Renal pelvis (tissue), 4 donors: ENCODE measurements around the gene DDC. TPM values are rescaled to one million over a fixed set of nuclear protein-coding genes. Genes with fewer than 3 reads are reported as not detected.
"Not testable (repeated sequence)": the region's sequence is repeated elsewhere in the genome, so short reads cannot be mapped to it uniquely, and the experiment has no call there.

ENCODE experiments used
- DNase-seq: peaks from one replicate; pipeline ENCODE4 v3.0.0-alpha.2; 2013
- polyA plus RNA-seq, 3 donors: library from polyadenylated mRNA; unstranded; fragments of 120-200 nt; gene quantifications; one replicate each; pipeline ENCODE4 v1.2.1, GENCODE V29; 2013; ENCODE audit not compliant: insufficient read length in 3 of 3

Gene DDC
- polyA plus RNA-seq, 3 donors, result 64.9 to 79.4 (median 73.4) TPM

DNA sequence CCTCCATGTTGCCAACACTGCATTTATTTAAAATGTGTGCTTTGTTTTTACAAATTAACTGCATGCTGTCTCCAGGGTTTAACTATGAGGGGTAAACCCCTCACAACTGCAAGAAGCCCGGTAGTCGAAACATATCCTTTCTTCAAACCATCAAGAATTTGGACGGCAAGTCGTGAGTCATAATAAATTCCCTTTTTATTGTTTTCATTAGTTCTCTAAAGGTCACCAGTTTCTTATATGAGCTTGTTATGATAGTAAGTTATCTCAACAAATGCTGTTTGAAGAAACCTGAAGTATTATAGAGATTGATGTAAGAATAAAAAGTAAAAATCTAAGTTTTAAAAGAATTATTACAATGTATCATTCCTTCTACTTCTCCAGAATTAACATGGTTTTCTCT is 102.8 kb downstream of the DDC start:
- DNase-seq, result no peak

- DNase-seq, result no peak
Observed at GRCh38 chr7:50461695-50462094, 103.5 kb downstream of the DDC start.

- not testable (repeated sequence) for DNase-seq
Observed at GRCh38 chr7:50459183-50459582, 106.0 kb downstream of the DDC start.

DNA sequence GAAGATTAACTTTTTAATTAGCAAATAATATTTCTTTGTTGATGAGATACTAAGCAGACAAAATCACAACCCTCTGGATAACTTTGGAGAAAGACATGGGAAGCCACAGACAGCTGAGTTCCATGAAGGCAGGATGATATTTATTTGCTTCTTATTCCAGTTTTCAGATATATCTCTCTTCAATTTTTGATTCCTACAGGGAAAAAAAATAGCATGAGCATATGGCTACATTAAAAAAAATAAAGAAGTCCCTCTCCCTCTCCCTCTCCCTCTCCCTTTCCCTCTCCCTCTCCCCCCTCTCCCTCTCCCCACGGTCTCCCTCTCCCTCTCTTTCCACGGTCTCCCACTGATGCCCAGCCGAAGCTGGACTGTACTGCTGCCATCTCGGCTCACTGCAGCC is 106.6 kb downstream of the DDC start:
- DNase-seq, result not testable (repeated sequence)

DNA sequence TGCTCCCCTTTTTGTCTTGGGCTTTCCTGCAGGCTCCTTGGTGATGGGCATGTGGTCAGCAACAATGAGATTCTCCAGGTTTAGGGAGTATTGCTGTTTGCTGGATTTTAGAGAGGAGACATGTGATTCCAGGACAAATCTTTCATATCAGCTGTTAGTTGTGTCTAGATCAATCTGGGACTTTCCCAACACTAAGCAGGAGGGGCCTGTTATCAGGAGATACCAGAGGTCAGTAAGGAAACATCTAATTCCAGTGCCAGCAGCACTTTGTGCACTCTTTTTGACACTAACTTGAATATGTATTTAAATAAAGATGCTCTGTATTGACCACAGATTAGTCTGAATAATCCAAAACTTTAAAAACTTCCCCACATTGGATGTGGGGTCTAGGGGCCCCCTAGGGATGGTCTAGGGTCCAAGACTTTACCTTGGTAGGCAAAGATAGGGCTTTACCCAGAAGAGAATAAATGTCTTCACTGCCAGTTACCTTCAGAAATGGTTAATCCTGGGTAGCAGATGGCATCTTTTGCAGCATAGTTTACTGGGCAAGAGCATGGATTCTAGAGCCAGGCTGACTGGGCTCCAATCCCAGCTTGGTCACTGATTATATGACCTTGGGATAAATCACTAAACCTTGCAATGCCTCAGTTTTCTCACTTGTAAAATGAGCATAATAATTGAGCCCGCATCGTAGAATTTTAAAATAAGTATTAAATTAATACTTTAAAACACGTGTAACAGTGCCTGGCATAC is 108.7 kb downstream of the DDC start:
- DNase-seq, result no peak

- DNase-seq, result no peak
Observed at GRCh38 chr7:50455658-50456057, 109.5 kb downstream of the DDC start.

DNA sequence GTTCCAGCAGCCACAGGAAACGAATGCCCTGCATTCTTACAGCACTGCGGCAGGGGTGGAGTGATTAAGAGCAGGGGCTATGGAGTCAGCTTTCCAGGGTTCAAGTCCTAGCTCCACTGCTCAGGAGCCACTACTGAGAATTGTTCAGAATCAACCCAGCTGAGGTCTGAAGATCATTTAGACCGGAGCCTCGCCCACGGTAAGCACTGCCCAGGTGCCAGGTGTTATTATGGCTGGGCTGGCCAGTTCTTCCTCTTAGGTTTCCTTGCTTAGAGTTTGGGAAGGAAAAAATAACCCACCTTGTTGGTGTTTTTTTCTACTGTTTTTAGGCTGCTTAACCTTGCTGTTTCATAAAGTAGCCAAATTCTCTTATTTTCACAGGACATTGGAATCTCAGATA is 110.2 kb downstream of the DDC start:
- DNase-seq, result no peak

DNA sequence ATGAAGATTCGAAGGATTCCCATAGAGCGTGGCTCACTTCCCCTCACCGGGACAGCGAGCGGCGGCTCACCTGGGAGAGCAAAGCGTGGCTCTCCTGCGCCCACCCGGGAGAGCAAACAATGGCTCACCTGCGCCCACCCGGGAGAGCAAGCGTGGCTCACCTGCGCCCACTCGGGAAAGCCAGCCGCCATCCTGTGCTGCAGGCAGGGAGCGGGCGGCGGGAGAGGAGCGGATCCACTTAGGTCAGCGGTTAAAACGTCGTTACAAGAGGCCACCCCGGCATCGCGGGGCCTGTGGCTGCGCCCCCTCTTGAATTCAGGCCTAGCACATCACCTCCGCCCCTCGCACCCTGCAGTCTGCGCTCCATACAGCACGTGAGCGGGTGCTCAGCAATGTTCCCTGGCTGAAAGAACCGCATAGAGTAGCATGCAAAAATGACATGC is 114.6 kb downstream of the DDC start:
- DNase-seq, result no peak

GRCh38 chr7:50449881-50450589 is 115.2 kb downstream of the DDC start, which contains the start of gene FIGNL1:
FIGNL1 (minus strand) TSS chr7:50450350; CDS start chr7:50447287, 3,063 bp downstream.
- DNase-seq, result peak; percentile 64

GRCh38 chr7:50449501-50449880 is 115.7 kb downstream of the DDC start:
- no peak for DNase-seq

- no peak for DNase-seq
Observed at GRCh38 chr7:50448823-50449222, 116.4 kb downstream of the DDC start.

GRCh38 chr7:50446542-50446960 is 118.7 kb downstream of the DDC start:
- no peak for DNase-seq

GRCh38 chr7:50436133-50436806 is 128.9 kb downstream of the DDC start:
- DNase-seq, result no peak

- DNase-seq, result no peak
Observed at GRCh38 chr7:50431722-50432305, 133.4 kb downstream of the DDC start.

GRCh38 chr7:50431316-50431715 is 133.9 kb downstream of the DDC start:
- DNase-seq, result no peak

GRCh38 chr7:50428911-50429310 is 136.3 kb downstream of the DDC start:
- no peak for DNase-seq

- no peak for DNase-seq
Observed at GRCh38 chr7:50427518-50427917, 137.7 kb downstream of the DDC start.

- DNase-seq, result no peak
Observed at GRCh38 chr7:50426280-50427045, 138.7 kb downstream of the DDC start.

DNA sequence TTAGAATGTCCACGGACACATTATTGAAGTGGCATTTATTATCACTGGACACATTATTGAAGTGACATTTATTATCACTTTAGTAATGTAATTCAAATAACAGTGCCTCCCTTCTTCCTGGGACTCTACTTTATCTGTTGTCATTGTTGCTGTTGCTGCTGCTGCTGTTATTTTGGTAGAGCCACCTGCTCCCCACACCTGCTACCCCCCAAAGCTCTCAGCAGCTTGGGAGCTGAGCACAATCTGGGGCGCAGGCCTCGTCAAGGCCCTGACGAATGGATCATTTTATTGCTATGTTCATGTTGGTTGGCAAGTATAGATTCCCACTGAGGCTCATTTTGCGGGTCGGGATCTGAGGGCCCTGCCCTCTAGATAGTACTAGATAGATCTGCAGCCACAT is 139.9 kb downstream of the DDC start:
- DNase-seq, result no peak

GRCh38 chr7:50423860-50424259 is 141.3 kb downstream of the DDC start:
- DNase-seq, result no peak

GRCh38 chr7:50422858-50423257 is 142.3 kb downstream of the DDC start:
- DNase-seq, result no peak

DNA sequence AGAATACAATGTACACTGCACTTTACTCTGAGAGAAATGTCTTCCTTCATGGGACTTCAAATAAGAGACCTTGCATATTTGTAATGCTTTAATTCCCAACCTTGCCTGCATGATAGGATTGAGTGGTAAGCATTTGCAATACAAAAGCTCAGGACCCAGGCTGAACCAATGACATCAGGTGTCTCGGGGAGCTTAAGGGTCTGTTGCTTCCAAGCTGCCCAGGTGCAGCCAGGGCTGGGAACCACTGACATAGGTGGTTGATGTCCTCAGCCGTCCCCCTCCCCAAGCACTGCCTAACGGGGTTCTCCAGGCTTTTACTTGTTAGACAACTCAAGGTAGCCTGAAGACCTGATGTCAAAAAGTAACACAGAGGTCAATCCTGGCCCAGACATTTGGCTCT is 144.2 kb downstream of the DDC start:
- DNase-seq, result no peak
